Superior temporal gyrus (tissue), 1 donor: ENCODE data around the gene PHF3.

ENCODE experiments used
- DNase-seq: peaks from one replicate; pipeline ENCODE4 v3.0.0-alpha.2; 2016; ENCODE audit errors: extremely low spot score

PHF3 gene, protein sequence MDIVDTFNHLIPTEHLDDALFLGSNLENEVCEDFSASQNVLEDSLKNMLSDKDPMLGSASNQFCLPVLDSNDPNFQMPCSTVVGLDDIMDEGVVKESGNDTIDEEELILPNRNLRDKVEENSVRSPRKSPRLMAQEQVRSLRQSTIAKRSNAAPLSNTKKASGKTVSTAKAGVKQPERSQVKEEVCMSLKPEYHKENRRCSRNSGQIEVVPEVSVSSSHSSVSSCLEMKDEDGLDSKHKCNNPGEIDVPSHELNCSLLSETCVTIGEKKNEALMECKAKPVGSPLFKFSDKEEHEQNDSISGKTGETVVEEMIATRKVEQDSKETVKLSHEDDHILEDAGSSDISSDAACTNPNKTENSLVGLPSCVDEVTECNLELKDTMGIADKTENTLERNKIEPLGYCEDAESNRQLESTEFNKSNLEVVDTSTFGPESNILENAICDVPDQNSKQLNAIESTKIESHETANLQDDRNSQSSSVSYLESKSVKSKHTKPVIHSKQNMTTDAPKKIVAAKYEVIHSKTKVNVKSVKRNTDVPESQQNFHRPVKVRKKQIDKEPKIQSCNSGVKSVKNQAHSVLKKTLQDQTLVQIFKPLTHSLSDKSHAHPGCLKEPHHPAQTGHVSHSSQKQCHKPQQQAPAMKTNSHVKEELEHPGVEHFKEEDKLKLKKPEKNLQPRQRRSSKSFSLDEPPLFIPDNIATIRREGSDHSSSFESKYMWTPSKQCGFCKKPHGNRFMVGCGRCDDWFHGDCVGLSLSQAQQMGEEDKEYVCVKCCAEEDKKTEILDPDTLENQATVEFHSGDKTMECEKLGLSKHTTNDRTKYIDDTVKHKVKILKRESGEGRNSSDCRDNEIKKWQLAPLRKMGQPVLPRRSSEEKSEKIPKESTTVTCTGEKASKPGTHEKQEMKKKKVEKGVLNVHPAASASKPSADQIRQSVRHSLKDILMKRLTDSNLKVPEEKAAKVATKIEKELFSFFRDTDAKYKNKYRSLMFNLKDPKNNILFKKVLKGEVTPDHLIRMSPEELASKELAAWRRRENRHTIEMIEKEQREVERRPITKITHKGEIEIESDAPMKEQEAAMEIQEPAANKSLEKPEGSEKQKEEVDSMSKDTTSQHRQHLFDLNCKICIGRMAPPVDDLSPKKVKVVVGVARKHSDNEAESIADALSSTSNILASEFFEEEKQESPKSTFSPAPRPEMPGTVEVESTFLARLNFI (N-terminal part only)

DNA sequence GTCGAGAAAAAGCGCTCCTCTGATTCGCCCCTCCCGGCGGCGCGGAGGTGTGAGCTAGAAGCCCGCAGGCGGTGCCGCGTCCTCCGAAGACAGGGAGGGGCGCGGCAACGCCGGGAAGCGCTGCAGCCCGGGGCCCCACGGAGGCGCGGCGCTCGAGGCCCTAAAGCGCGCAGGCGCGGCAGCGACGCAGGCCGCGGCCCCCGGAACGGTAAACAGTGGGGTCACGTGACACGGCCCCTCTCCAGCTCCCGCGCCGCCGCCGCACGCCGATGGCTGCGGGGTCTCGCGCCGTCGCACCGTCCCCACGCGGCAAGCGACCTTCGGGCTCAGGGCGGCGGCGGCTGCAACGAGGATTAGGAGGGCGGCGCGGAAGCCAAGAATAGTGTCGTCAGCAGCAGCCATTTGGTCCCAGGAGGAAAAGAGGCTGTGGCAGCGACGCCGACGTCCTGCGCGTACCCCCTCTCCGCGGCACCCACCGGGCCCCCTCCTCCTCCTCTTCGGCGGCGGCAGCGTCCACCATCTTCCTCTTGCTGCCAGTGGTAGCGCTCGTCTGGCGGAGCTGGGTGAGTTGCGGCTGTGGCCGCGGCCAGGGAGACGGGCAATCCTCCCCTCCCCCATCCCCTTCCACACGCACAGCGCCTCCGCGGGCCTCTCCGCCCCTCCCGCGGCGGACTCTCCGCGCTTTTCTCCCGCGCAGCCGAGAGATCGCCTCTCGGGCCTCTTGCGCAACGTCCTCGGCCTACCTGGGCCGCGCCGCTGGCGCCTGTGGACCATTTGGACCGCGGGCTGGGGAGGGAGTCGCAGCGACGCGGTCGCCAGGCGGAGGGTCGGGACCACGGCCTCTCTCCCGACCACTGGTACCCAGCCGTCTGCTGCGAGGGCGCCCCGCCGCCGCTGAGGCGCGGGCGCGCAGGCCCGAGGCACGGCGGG is at the start of gene PHF3:
Gene PHF3, plus strand, starts transcription at position 215 of the 930 bp plus-strand sequence. CDS start 10,750 bp downstream, outside the sequence.
- peak; percentile 93 for DNase-seq

DNA sequence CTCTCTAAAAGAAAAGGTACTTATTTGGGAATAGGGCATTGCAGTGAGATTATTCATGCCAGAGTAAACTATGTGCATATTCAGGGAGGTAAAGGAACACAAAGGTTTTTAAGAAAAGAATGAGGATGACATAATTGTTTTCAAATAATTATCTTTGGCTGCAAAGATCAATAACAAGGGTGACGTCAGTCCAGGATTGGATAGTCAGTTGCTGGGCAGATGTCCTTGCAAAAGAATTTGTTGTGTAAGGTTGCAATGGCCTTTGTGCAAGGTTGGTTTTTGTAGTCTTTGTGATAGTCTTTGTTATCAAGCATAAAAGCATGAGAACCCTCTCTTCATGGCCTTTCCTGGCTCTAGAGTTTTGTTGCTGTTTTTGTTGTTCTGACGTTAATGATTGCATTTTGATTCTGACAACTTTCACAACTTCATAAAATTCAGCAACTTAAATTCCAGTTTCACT is 45.6 kb upstream of the PHF3 start:
- no peak for DNase-seq

DNA sequence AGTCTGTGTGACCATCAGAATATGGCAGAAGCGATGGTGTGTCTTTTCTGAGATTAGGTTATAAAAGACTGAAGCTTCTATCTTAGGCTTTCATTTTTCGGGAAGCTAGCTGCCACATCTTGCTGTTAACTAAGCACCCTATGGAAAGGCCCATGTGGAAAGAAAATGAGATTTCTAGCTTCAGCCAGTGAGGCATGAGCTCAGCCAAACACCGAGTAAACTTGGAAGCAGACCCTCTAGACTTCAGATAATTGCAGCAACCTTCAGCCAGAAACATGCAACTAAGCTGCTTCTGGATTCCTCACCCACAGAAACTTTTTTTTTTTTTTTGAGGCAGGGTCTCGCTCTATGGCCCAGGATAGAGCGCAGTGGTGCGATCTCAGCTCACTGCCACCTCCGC is 42.7 kb upstream of the PHF3 start:
- no peak for DNase-seq

GRCh38 chr6:63597141-63598048 is 38.2 kb upstream of the PHF3 start:
- no peak for DNase-seq

GRCh38 chr6:63598049-63599036 is 37.3 kb upstream of the PHF3 start:
- peak; percentile 93 for DNase-seq

GRCh38 chr6:63599243-63599642 is 36.4 kb upstream of the PHF3 start:
- no peak for DNase-seq

- DNase-seq: no peak
These were observed 35.5 kb upstream of the PHF3 start for GRCh38 chr6:63600136-63600535.

DNA sequence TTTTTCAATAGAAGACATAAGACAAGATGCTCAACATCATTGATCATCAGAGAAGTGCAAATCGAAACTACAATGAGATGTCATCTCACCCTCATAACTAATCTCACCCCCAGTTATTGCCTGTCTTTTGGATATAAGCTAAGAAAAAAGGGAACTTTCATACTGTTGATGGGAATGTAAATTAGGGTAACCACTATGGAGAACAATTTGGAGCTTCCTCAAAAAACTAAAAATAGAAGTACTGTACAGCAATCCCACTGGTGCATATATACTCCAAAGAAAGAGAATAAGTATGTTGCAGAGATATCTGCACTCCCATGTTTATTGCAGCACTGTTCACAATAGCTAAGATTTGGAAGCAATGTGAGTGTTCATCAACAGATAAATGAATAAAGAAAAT is 26.4 kb upstream of the PHF3 start:
- no peak for DNase-seq

GRCh38 chr6:63610944-63611343 is 24.7 kb upstream of the PHF3 start:
- DNase-seq: no peak

- no peak for DNase-seq
These were observed 24.0 kb upstream of the PHF3 start for GRCh38 chr6:63611560-63611959.

DNA sequence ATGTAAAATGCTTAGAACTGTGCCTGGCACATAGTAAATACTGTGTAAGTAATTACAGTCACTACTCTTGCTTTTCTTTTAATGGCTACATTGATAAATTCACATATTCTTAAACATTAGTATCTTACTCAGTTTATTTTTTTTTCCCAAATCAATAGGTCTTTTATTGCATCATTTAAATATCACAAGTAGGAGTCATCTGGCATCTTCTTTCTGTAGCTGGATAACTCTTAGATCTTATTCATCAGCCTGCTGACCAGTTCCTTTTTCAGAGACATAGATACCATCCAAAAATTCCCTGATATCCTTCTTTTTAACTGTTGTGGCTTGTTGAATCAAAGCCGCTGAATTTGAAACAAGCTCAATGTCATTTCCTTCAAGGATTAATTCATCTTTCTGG is 20.0 kb upstream of the PHF3 start:
- DNase-seq: no peak

DNA sequence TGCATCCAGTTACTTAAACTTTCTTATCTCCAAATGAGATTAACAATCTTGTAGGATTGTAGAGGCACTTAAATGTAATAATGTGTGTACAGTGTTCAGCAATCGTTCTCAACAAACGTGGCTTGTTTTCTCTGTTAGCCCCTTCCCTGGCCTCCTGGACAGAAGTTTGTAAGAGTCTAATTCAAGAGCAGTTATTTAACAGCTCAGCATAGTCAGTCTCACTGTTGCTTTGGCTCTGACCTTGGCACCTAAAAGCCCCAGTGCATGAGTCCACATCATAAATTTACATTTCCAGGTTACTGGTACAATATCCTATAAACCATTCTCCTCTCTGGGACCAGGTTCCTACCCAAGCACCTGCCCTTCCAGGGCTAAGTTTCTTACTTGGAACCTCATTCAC is 11.5 kb upstream of the PHF3 start:
- DNase-seq: no peak

- no peak for DNase-seq
These were observed 5.1 kb upstream of the PHF3 start for GRCh38 chr6:63630466-63630865.

- DNase-seq: no peak
These were observed 972 bp upstream of the PHF3 start for GRCh38 chr6:63634630-63635029.

GRCh38 chr6:63635215-63635587 is 401 bp upstream of the PHF3 start:
- no peak for DNase-seq

- peak; percentile 64 for DNase-seq
These were observed 968 bp downstream of the PHF3 start for GRCh38 chr6:63636518-63637021.

GRCh38 chr6:63637865-63638445 is 2.4 kb downstream of the PHF3 start:
- DNase-seq: no peak

DNA sequence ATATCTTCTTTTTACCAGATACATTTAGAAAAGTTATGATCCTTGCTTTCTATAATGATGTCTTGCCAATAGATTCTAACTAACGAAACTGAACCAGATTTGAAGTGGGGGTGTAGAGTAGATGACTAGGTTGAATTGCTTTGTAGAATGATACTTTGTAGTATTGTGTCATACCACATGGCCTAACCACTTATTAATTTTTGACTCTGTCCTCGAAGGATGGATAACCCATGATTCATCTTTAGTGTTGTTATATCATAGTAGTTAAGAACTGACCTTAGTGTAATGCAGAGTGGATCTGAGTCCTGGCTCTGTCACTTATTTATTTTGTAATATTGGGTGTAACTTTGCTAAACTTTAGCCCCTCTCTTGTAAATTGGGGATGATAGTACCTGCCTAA is 4.5 kb downstream of the PHF3 start:
- DNase-seq: no peak
